GM23338 (cell line): ENCODE results near the gene DRICH1. TPM values are rescaled to one million over a fixed set of nuclear protein-coding genes. Genes with fewer than 3 reads are reported as not detected.

Experiments
- ATAC-seq: fragments of 200-7000 bp; cut with Tn5 transposase; 3 replicates; pipeline ENCODE4 v1.9.1; 2020
- DNase-seq: peaks from one replicate; pipeline ENCODE4 v3.0.0-alpha.2; 2015; ENCODE audit warnings: low spot score
- H2AFZ ChIP-seq: fragments of 200-600 bp; sonication (generic); 2 replicates; pipeline ENCODE4 v1.8.0; 2016; ENCODE audit warnings: antibody characterized with exemption, mild to moderate bottlenecking, moderate library complexity
- H3F3A ChIP-seq: fragments of 200-600 bp; sonication (generic); replicated peaks from 2 replicates; pipeline ENCODE4 v1.8.0; 2017; ENCODE audit warnings: antibody characterized with exemption, mixed run types, low read depth
- H3K27ac ChIP-seq: fragments of 200-600 bp; sonication (generic); 2 replicates; pipeline ENCODE4 v1.6.1; 2016; ENCODE audit warnings: low read depth
- H3K27me3 ChIP-seq: fragments of 200-600 bp; sonication (generic); 2 replicates; pipeline ENCODE4 v1.8.0; 2016; ENCODE audit warnings: mild to moderate bottlenecking, mixed run types, moderate library complexity; ENCODE audit not compliant: insufficient read depth
- H3K36me3 ChIP-seq: fragments of 200-600 bp; sonication (generic); 2 replicates; pipeline ENCODE4 v1.8.0; 2016; ENCODE audit warnings: mild to moderate bottlenecking; ENCODE audit not compliant: insufficient read depth
- H3K4me1 ChIP-seq: fragments of 200-600 bp; sonication (generic); 2 replicates; pipeline ENCODE4 v1.8.0; 2016; ENCODE audit warnings: mild to moderate bottlenecking, moderate library complexity; ENCODE audit not compliant: insufficient read depth
- H3K4me2 ChIP-seq: fragments of 200-600 bp; sonication (generic); 2 replicates; pipeline ENCODE4 v1.7.1; 2017; ENCODE audit warnings: mixed run types
- H3K4me3 ChIP-seq: fragments of 200-600 bp; sonication (generic); 2 replicates; pipeline ENCODE4 v1.6.1; 2016; ENCODE audit warnings: mixed run types
- H3K79me2 ChIP-seq: fragments of 200-600 bp; sonication (generic); replicated peaks from 2 replicates; pipeline ENCODE4 v1.8.0; 2017; ENCODE audit warnings: mild to moderate bottlenecking; ENCODE audit not compliant: insufficient read depth
- H3K9me2 ChIP-seq: fragments of 200-600 bp; sonication (generic); 2 replicates; pipeline ENCODE4 v1.8.0; 2017; ENCODE audit not compliant: insufficient read depth
- H4K20me1 ChIP-seq: fragments of 200-600 bp; sonication (generic); replicated peaks from 2 replicates; pipeline ENCODE4 v1.8.0; 2017; ENCODE audit warnings: mild to moderate bottlenecking; ENCODE audit not compliant: insufficient read depth
- H3K27ac Mint-ChIP-seq: 2 replicates; pipeline ENCODE4 v1.8.0; 2020; ENCODE audit warnings: inconsistent platforms, mild to moderate bottlenecking, moderate library complexity, mixed read lengths
- H3K27me3 Mint-ChIP-seq: 3 replicates; pipeline ENCODE4 v1.8.0; 2022; ENCODE audit warnings: low read depth, mild to moderate bottlenecking, moderate library complexity, mixed read lengths, inconsistent platforms; ENCODE audit not compliant: insufficient read depth, poor library complexity
- H3K36me3 Mint-ChIP-seq: 3 replicates; pipeline ENCODE4 v1.8.0; 2021; ENCODE audit warnings: low read depth, mild to moderate bottlenecking, inconsistent platforms, moderate library complexity, mixed read lengths
- H3K4me1 Mint-ChIP-seq: 3 replicates; pipeline ENCODE4 v1.8.0; 2020; ENCODE audit warnings: mild to moderate bottlenecking, inconsistent platforms, mixed read lengths
- H3K4me3 Mint-ChIP-seq: 3 replicates; pipeline ENCODE4 v1.8.0; 2021; ENCODE audit warnings: moderate library complexity, mild to moderate bottlenecking, inconsistent platforms, mixed read lengths
- H3K9me3 Mint-ChIP-seq: 3 replicates; pipeline ENCODE4 v1.8.0; 2020; ENCODE audit warnings: moderate library complexity, mild to moderate bottlenecking, inconsistent platforms, mixed read lengths
- EZH2 ChIP-seq: fragments of 200-600 bp; sonication (generic); IDR thresholded peaks from one replicate; pipeline ENCODE4 v1.8.0; 2017; ENCODE audit warnings: antibody characterized with exemption, mild to moderate bottlenecking, low read depth; ENCODE audit not compliant: unreplicated experiment
- EZH2phosphoT487 ChIP-seq: fragments of 200-600 bp; sonication (generic); IDR thresholded peaks from one replicate; pipeline ENCODE4 v1.8.1; 2018; ENCODE audit warnings: antibody characterized with exemption; ENCODE audit not compliant: unreplicated experiment
- JUNB ChIP-seq: IDR thresholded peaks from one replicate; pipeline ENCODE4 v1.6.1; 2016; ENCODE audit warnings: antibody characterized with exemption; ENCODE audit not compliant: unreplicated experiment
- long read RNA-seq: library from polyadenylated mRNA; unstranded; transcript quantifications from one replicate; pipeline ENCODE4 v2.0.0, GENCODE V29; 2020; ENCODE audit not compliant: unreplicated experiment
- polyA plus RNA-seq: library from polyadenylated mRNA; unstranded; fragments of >200 nt; fragmentation: Nextera tagmentation; extraction: Ambion mirVana; gene quantifications from 2 replicates; pipeline ENCODE4 v1.2.1, GENCODE V29; 2016
- total RNA-seq: library from RNA; depleted of rRNA; stranded (reverse); fragments of >200 nt; shearing (Covaris generic); gene quantifications from 2 replicates; pipeline ENCODE4 v1.2.3, GENCODE V29; 2014; rRNA removed
- TF ChIP-seq, protein P1 (sequence below), 2 experiments: fragments of 200-600 bp in 1 of 2; sonication (generic) in 1 of 2; conservative IDR thresholded peaks; 2 replicates each; pipeline versions ENCODE4 v1.5.1 to v1.6.1; 2016 to 2017; ENCODE audit warnings: antibody characterized with exemption in 2 of 2, low read depth in 2 of 2, mild to moderate bottlenecking in 2 of 2, moderate library complexity in 1 of 2

DRICH1 gene, protein sequence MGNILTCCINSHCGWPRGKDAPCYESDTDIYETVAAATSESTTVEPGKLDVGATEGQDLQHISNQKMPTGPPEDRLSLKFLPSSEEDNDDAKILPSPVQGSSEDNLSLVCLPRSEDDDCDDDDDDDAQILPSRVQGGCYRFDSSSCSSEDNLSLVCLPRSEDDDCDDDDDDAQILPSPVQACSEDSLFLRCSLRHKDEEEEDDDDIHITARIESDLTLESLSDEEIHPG
- not detected in 2 replicates for total RNA-seq
- polyA plus RNA-seq: not detected in 2 replicates
- long read RNA-seq: 0 reads

DNA sequence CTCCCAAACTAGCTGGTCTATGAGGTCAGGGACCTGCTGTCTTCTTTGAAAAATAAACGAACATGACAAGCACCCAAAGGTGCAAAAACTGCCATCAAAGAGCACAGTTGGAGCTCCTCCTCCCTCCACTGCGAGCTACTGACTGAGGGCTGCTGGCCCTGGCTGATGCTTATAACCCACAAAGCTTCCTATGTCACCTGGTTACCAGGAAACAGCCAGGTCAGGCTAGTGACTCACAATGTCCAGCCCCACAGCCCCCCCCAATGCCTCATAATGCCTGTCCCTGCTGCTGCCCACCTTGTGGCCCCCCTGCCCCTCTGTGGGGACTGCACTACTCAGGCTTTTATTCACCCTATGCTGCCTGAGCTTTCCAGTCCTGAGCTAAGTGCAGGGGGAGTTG lies at the start of gene DRICH1:
Gene DRICH1, minus strand, starts transcription at position 144 of the 400 bp plus-strand sequence. CDS start 298 bp downstream, outside the sequence.
- Histone ChIP-seq H2AFZ (no peak within 1 kb of the TSS), H4K20me1 (no peaks in the 10 kb centered on the region), H3K27ac (no peak within 1 kb of the TSS), H3K4me2 (no peak within 1 kb of the TSS), H3K4me1 (no peaks in the 10 kb centered on the region), H3K27me3 (no peaks in the 10 kb centered on the region), H3K79me2 (no peaks in the 10 kb centered on the region), H3K36me3 (no peaks in the 10 kb centered on the region), H3F3A (no peaks in the 10 kb centered on the region), H3K9me2 (no peaks in the 10 kb centered on the region), H3K4me3 (no peak within 1 kb of the TSS)
- ATAC-seq: no peak
- H3K4me3 Mint-ChIP-seq: no peak within 1 kb of the TSS
- H3K27me3 Mint-ChIP-seq: peaks cover 3% of the 10 kb centered on the region
- no peak for DNase-seq
- H3K4me1 Mint-ChIP-seq: no peaks in the 10 kb centered on the region
- no peaks in the 10 kb centered on the region for H3K9me3 Mint-ChIP-seq
- no peaks in the 10 kb centered on the region for H3K36me3 Mint-ChIP-seq
- TF ChIP-seq EZH2phosphoT487: no peak
- no peak within 1 kb of the TSS for H3K27ac Mint-ChIP-seq

DNA sequence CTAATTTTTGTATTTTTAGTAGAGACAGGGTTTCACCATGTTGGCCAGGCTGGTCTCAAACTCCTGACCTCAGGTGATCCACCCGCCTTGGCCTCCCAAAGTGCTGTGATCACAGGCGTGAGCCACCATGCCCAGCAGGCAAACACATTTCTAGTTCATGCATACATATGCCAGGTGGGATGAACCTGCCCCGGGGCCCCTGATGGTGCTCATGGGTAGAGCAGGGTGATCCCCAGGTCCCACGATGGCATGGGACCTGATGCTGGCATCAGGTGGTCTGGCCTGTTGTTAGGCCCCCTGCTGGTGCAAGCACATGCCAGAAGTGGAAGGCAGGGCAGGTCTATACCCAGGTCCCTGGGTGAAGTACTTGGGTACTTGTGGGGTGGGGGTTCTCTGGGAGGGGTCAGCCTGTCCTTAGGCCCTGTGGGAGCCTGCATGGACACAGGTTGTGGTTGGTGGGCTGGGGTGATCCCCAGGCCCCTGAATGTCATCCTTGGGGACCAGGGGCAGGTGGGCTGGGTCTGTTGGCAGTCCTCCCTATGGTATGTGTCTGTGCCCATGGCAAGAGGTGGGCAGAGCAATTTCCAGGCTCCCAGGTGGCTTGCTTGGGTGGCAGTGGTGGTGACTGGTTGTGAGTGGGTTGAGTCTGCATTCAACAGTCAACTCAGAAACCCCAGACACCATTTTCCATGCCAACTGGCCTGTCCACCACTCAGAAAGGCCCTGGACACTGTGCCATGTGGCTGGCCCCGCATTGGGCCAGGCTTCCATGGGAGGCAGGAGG lies 49.1 kb upstream of the DRICH1 start:
- ATAC-seq: no peak
- no peaks in the 10 kb centered on the region for H3F3A ChIP-seq

DNA sequence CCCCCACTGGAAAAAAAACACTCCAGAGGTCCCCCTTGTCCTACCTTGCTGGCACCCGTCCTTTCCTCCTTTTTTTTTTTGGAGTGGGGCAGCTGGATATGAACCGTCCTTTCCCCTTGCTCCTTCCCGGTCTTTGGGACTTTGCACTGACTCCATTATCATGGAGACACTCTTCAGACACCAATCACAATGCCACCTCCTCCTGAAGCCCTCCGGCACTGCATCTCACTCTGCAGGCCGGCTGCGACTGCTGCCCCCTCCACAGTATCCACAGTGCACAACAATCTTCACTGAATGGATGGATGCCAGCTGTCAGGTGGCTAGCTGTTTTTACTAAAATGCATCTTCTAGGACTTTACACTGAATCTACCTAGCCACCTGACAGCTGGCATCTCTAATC lies 46.0 kb upstream of the DRICH1 start:
- Mint-ChIP-seq H3K36me3 (no peaks in the 10 kb centered on the region; the same call in 2 of the 3 replicates), H3K9me3 (no peaks in the 10 kb centered on the region; the same call in 2 of the 3 replicates), H3K27ac (peak overlapping the region; percentile 6; the same call in 1 of the 2 replicates), H3K27me3 (peaks cover 9% of the 10 kb centered on the region), H3K4me1 (peaks cover 19% of the 10 kb centered on the region), H3K4me3 (no peak overlapping the region)
- Histone ChIP-seq H3K4me2 (no peak overlapping the region; the same call in 1 of the 2 replicates), H3F3A (no peaks in the 10 kb centered on the region), H4K20me1 (peaks cover 3% of the 10 kb centered on the region; the same call in 1 of the 2 replicates), H3K27ac (no peak overlapping the region), H3K27me3 (no peaks in the 10 kb centered on the region), H3K9me2 (no peaks in the 10 kb centered on the region), H3K36me3 (no peaks in the 10 kb centered on the region), H2AFZ (no peak overlapping the region), H3K4me1 (no peaks in the 10 kb centered on the region), H3K4me3 (no peak overlapping the region), H3K79me2 (no peaks in the 10 kb centered on the region)
- peak; percentile 60 for ATAC-seq
- DNase-seq: peak; percentile 11
- no peak for TF ChIP-seq EZH2

More for the DNA sequence above, 49.1 kb upstream of the DRICH1 start:
- H3K9me3 Mint-ChIP-seq: no peaks in the 10 kb centered on the region; the same call in 2 of the 3 replicates
- no peak for TF ChIP-seq EZH2
- TF ChIP-seq JUNB: no peak
- TF ChIP-seq, protein P1, sequence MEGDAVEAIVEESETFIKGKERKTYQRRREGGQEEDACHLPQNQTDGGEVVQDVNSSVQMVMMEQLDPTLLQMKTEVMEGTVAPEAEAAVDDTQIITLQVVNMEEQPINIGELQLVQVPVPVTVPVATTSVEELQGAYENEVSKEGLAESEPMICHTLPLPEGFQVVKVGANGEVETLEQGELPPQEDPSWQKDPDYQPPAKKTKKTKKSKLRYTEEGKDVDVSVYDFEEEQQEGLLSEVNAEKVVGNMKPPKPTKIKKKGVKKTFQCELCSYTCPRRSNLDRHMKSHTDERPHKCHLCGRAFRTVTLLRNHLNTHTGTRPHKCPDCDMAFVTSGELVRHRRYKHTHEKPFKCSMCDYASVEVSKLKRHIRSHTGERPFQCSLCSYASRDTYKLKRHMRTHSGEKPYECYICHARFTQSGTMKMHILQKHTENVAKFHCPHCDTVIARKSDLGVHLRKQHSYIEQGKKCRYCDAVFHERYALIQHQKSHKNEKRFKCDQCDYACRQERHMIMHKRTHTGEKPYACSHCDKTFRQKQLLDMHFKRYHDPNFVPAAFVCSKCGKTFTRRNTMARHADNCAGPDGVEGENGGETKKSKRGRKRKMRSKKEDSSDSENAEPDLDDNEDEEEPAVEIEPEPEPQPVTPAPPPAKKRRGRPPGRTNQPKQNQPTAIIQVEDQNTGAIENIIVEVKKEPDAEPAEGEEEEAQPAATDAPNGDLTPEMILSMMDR (conservative IDR thresholded peaks at IDR 0.05; ENCODE audit: low read depth in 2 of 2): no peak
- Histone ChIP-seq H4K20me1 (peaks cover 3% of the 10 kb centered on the region; the same call in 1 of the 2 replicates), H3K4me2 (no peak overlapping the region), H3K79me2 (no peaks in the 10 kb centered on the region), H3K27me3 (no peaks in the 10 kb centered on the region), H3K4me3 (no peak overlapping the region), H3K9me2 (no peaks in the 10 kb centered on the region), H2AFZ (no peak overlapping the region), H3K4me1 (no peaks in the 10 kb centered on the region), H3K36me3 (no peaks in the 10 kb centered on the region), H3K27ac (no peak overlapping the region)
- no peak overlapping the region for H3K4me3 Mint-ChIP-seq
- DNase-seq: no peak
- peaks cover 9% of the 10 kb centered on the region for H3K4me1 Mint-ChIP-seq
- no peak overlapping the region for H3K27ac Mint-ChIP-seq
- no peaks in the 10 kb centered on the region for H3K36me3 Mint-ChIP-seq
- peaks cover 9% of the 10 kb centered on the region for H3K27me3 Mint-ChIP-seq
